Vagina (tissue), 2 donors: ENCODE results near the gene ZNF165.

Experiments
- POLR2A ChIP-seq, 2 donors: fragments of 450-650 bp; IDR thresholded peaks; one replicate each; pipeline ENCODE4 v1.6.1; 2017; ENCODE audit warnings: antibody characterized with exemption in 2 of 2, mild to moderate bottlenecking in 2 of 2, moderate library complexity in 2 of 2
- POLR2AphosphoS5 ChIP-seq, 2 donors: sonication (generic); formaldehyde crosslinking; IDR thresholded peaks; one replicate each; pipeline ENCODE4 v1.9.0; 2017; ENCODE audit warnings: antibody characterized with exemption in 2 of 2, mild to moderate bottlenecking in 2 of 2, low read depth in 1 of 2; ENCODE audit not compliant: insufficient read depth in 1 of 2
- TF ChIP-seq, protein P1 (sequence below), 3 experiments: fragments of 450-650 bp in 2 of 3; fragments of 200-600 bp in 1 of 3; sonication (generic) in 1 of 3; IDR thresholded peaks; one replicate each; pipeline ENCODE4 v1.5.1; 2017 to 2019; ENCODE audit warnings: antibody characterized with exemption in 3 of 3, mild to moderate bottlenecking in 2 of 3, moderate library complexity in 2 of 3

DNA sequence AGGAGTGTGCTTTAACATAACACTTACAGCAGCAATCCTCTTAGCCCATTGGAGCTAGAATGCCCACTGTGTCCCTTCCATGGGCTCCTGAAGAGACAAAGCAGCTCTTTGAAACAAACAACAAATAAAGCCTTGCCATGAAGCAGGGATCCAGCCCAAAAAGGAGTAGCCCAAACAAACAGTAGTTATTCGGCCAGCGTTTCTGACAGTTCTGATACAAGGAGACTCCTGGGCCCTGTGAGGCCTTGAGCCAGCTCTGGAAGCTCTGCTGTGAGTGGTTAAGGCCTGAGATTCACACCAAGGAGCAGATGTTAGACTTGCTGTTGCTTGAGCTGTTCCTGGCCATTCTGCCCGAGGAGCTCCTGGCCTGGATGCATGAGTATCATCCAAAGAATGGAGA, 27.1 kb downstream of the ZNF165 start:
- TF ChIP-seq, protein P1, sequence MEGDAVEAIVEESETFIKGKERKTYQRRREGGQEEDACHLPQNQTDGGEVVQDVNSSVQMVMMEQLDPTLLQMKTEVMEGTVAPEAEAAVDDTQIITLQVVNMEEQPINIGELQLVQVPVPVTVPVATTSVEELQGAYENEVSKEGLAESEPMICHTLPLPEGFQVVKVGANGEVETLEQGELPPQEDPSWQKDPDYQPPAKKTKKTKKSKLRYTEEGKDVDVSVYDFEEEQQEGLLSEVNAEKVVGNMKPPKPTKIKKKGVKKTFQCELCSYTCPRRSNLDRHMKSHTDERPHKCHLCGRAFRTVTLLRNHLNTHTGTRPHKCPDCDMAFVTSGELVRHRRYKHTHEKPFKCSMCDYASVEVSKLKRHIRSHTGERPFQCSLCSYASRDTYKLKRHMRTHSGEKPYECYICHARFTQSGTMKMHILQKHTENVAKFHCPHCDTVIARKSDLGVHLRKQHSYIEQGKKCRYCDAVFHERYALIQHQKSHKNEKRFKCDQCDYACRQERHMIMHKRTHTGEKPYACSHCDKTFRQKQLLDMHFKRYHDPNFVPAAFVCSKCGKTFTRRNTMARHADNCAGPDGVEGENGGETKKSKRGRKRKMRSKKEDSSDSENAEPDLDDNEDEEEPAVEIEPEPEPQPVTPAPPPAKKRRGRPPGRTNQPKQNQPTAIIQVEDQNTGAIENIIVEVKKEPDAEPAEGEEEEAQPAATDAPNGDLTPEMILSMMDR (IDR thresholded peaks at IDR 0.05): no peak
- TF ChIP-seq POLR2A (IDR thresholded peaks at IDR 0.05): no peak
- TF ChIP-seq POLR2AphosphoS5 (IDR thresholded peaks at IDR 0.05; ENCODE audit: insufficient read depth in 1 of 2, low read depth in 1 of 2): no peak
